A549 treated with CORT108297 at 1 μM for 4 hours (cell line): Measurements from ENCODE around the gene ALKAL2. TPM values are rescaled to one million over a fixed set of nuclear protein-coding genes. Genes with fewer than 3 reads are reported as not detected.

Source experiments
- total RNA-seq: library from RNA; stranded (reverse); fragments of 200-300 nt; extraction: Qiagen RNA extraction; gene quantifications from 5 replicates; pipeline ENCODE4 v1.2.3, GENCODE V29; 2022

ALKAL2 gene, protein sequence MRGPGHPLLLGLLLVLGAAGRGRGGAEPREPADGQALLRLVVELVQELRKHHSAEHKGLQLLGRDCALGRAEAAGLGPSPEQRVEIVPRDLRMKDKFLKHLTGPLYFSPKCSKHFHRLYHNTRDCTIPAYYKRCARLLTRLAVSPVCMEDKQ
- total RNA-seq: not detected in 5 replicates

DNA sequence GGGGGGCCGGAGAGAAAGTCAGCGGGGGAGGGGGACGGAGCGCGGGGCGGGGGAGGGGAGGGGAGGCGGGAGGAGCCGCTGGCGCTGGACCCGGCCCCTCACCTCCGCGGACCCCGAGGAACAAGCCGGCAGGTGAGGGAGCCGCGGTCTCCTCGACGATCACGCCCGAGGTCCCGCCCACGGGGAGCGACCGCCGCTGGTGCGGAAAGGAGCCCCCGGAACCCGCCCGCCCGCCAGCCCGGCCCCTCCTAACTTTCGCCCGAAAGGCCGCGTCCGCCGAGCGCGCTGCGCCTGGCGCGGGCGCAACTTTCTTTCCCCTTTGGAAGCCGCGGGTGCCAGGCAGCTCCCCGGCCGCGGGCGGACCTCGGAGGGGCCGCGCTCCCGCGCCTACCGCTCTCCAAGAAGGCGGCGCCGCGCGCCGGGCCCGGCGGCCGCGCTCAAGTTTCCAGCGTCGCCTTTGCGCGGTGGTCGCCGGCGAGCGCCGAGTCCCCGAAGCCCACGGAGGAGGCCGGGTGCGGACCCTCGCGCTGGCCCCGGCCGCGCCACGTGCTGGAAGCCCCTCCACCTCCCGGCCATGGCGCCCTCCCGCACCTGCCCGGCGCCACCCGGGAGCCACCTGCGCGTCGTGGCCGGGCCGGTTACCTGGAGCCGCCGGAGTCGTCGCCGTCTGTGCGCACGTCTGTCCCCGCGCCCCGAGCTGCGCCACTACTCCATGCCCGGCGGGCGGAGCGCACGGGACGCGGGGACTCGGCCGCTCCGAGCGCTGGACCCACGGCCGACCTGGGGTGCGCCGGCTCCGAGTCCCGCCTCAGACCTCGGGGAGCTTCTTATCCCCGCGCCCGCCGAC is at the start of gene ALKAL2:
TSS of gene ALKAL2 (minus strand) at position 181 of the 847 bp plus-strand sequence. CDS start 256 bp downstream, outside the sequence.

DNA sequence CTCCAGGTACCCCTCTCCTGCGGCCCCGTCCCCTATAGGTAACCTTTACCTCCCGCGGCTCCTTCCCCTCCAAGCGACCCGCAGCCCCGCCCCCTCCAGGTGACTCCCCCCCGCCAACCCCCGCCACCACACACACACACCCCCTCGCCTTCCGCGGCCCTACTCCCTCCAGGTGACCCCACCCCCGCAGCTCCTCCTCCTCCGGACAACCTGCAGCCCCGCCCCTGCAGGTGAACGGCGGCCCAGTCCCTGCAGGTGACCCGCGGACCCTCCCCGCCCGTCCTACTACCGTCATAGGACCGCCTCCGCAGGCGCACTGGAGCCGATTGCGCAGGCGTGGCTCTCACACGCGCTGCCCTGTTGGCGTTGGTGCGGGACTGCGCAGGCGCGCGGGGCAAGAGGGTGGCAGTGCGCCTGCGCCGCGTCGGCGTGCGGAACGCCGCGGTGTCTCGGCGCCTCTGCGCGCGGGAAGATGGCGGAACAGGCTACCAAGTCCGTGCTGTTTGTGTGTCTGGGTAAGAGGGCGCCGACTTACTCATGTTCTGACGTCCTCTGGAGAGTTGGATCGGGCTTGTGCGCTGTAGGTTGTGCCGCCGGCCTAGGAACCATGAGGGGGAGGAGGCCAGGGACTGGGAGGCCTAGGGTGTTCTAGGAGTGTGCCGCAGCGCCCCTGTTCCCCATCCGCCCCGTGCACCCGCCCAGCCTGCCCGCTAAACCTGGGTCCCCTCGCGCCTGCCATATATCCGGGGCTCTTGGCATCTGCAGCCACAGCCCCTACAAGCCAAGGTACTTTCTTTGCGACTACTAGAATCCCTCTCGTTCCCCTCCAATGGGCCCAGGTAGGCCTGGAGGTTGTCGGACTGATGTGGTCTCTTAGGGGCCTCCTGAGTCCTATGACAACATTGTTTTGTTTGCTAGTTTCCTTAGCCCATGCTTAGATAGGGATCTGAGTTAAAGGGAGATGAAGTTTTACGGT is 23.1 kb downstream of the ALKAL2 start, which contains the start of gene ACP1:
TSS of gene ACP1 (plus strand) at position 455 of the 976 bp plus-strand sequence. CDS start at position 473, 18 bp downstream.

DNA sequence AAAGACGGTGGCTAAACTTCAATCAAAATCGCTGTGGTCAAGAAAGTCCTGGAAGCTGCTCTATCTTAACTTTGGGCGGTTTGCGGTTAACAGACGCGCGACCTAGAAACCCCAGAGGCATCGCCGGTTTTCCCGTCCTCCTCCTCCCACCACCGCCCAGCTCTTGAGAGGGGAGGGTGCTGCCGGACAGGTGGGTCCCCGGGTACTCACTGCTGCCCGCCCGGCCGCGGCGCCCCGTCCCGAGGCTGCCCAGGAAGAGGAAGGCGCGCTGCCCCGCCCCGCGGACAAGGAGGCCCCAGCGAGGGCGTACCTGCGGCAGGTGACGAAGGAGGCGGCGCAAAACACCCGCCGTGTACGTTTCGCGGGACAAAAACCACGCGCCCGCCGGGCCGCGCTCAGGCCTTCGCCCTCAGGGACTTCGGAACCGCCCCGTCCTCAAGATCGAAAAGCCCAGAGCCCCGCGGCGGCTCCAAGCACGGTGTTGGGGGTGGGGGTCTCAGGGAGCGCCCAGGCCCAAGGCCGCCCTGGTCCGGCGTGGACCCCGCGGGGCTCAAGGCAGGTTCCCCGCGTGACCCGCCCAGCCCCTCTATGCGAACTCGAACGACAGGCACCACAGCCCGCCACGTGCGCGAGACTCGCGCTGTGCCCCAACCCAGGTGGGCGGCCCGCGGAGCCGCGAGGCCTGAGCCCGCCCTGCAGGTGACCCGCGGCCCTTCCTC is 24.0 kb downstream of the ALKAL2 start, which contains the start of gene SH3YL1:
TSS of gene SH3YL1 (minus strand) at position 259 of the 719 bp plus-strand sequence. CDS start at position 211, 48 bp downstream.

Other genes starting within 250 kb of the ALKAL2 start
- 0.05 to 0.12 TPM (median 0.09 TPM) in 5 replicates for gene FAM110C, start 241.6 kb downstream of the ALKAL2 start, total RNA-seq
- gene SH3YL1, start 24.1 kb downstream of the ALKAL2 start, total RNA-seq: 7.6 to 11.6 TPM (median 9.7 TPM) in 5 replicates
- gene ACP1, start 23.1 kb downstream of the ALKAL2 start, total RNA-seq: 187 to 268 TPM (median 193 TPM) in 5 replicates